CD4-positive, alpha-beta T cell (primary cell): ENCODE data around the gene CTNNA3. TPM values are rescaled to one million over a fixed set of nuclear protein-coding genes. Genes with fewer than 3 reads are reported as not detected.

Experiments used
- ATAC-seq: fragments of 200-7000 bp; cut with Tn5 transposase; one replicate; pipeline ENCODE4 v1.10.0; 2022; ENCODE audit warnings: mild to moderate bottlenecking; ENCODE audit not compliant: poor library complexity
- CTCF ChIA-PET: fragments of 350-600 bp; sonication (Branson Sonifier 250); formaldehyde crosslinking; loops from one replicate; lab custom pipeline; 2021; ENCODE audit warnings: antibody characterized with exemption, inconsistent platforms; lab: Charles Lee
- POLR2A ChIA-PET: fragments of 350-600 bp; sonication (Branson Sonifier 250); formaldehyde crosslinking; loops from one replicate; lab custom pipeline; 2021; ENCODE audit warnings: antibody characterized with exemption, inconsistent platforms; lab: Charles Lee
- DNase-seq, 14 experiments: peaks; one replicate each; pipeline ENCODE4 v3.0.0-alpha.2; 2013 to 2020; ENCODE audit warnings: mixed read lengths in 2 of 14
- H3K27ac ChIP-seq, 2 donors: one replicate each; pipeline versions ENCODE4 v1.5.1 to v1.7.0; 2013; ENCODE audit warnings: low read length in 2 of 2, low read depth in 1 of 2, mild to moderate bottlenecking in 1 of 2
- H3K27me3 ChIP-seq, 2 experiments: 1 replicate in 1 of 2; 2 replicates in 1 of 2; pipeline versions ENCODE4 v1.6.1 to v1.7.0; 2013; ENCODE audit warnings: low read length in 2 of 2, control low read depth in 1 of 2, mild to moderate bottlenecking in 1 of 2, moderate library complexity in 1 of 2; ENCODE audit not compliant: insufficient read depth in 2 of 2, control insufficient read depth in 1 of 2
- H3K36me3 ChIP-seq: one replicate; pipeline ENCODE4 v1.6.1; 2013; ENCODE audit warnings: low read length, control low read depth; ENCODE audit not compliant: insufficient read depth
- H3K4me1 ChIP-seq: one replicate; pipeline ENCODE4 v1.6.1; 2013; ENCODE audit warnings: low read length, control low read depth; ENCODE audit not compliant: insufficient read depth
- H3K4me3 ChIP-seq: one replicate; pipeline ENCODE4 v1.5.1; 2013; ENCODE audit warnings: mild to moderate bottlenecking, low read length, moderate library complexity
- H3K9me3 ChIP-seq, 2 experiments: 1 replicate in 1 of 2; 2 replicates in 1 of 2; pipeline versions ENCODE4 v1.6.1 to v1.7.0; 2013; ENCODE audit warnings: low read length in 2 of 2, mild to moderate bottlenecking in 2 of 2, control low read depth in 1 of 2, moderate library complexity in 1 of 2; ENCODE audit not compliant: control insufficient read depth in 1 of 2, insufficient read depth in 1 of 2
- H3K27ac Mint-ChIP-seq: one replicate; pipeline ENCODE4 v1.8.0; 2020; ENCODE audit warnings: mixed read lengths
- H3K27me3 Mint-ChIP-seq: one replicate; pipeline ENCODE4 v1.8.0; 2021; ENCODE audit warnings: mixed read lengths
- H3K36me3 Mint-ChIP-seq: one replicate; pipeline ENCODE4 v1.8.0; 2021; ENCODE audit warnings: low read depth, mixed read lengths
- H3K4me1 Mint-ChIP-seq: one replicate; pipeline ENCODE4 v1.8.0; 2021; ENCODE audit warnings: low read depth, mixed read lengths
- H3K4me3 Mint-ChIP-seq: one replicate; pipeline ENCODE4 v1.8.0; 2020; ENCODE audit warnings: mild to moderate bottlenecking, mixed read lengths
- H3K9me3 Mint-ChIP-seq: one replicate; pipeline ENCODE4 v1.8.0; 2020; ENCODE audit warnings: mixed read lengths
- CTCF ChIP-seq: fragments of 200-600 bp; IDR thresholded peaks from one replicate; pipeline ENCODE4 v1.8.0; 2022; ENCODE audit warnings: antibody characterized with exemption, mild to moderate bottlenecking
- intact Hi-C, 2 experiments: fragments of 100-400 bp; cut with DNase I in 1 of 2; cut with micrococcal nuclease in 1 of 2; formaldehyde crosslinking; loops; one replicate each; pipeline versions ENCODE4 v1.15.1 to v1.9.0; 2023 to 2025; cut with DNase I, micrococcal nuclease
- total RNA-seq, 174 experiments: library from RNA in 2 of 174; stranded (reverse) in 2 of 174; gene quantifications; one replicate each; pipeline ENCODE4 v1.2.3 and lab custom pipeline; 2021 to 2026

The CTNNA3 gene
- total RNA-seq, 2 experiments from 2014 or later = 0.80 TPM; not detected in 1

GRCh38 chr10:67622984-67623383 lies 73.0 kb downstream of the CTNNA3 start:
- Histone ChIP-seq H3K36me3 (no peaks in the 10 kb centered on the region), H3K27ac (no peak overlapping the region), H3K9me3 (peaks cover 0 to 3% of the 10 kb centered on the region in 2 experiments), H3K4me1 (no peaks in the 10 kb centered on the region), H3K27me3 (no peaks in the 10 kb centered on the region), H3K4me3 (no peak overlapping the region)
- Mint-ChIP-seq H3K27me3 (peaks cover 9% of the 10 kb centered on the region), H3K4me3 (no peak overlapping the region), H3K9me3 (peaks cover 2% of the 10 kb centered on the region), H3K36me3 (no peaks in the 10 kb centered on the region), H3K4me1 (no peaks in the 10 kb centered on the region), H3K27ac (no peak overlapping the region)
- ChIA-PET CTCF (no interaction called here), POLR2A (no interaction called here)
- intact Hi-C loops = no loop called here
- no peak for TF ChIP-seq CTCF
- DNase-seq (no peak), ATAC-seq (no peak)

- CTCF ChIA-PET = no interaction called here
- Histone ChIP-seq H3K36me3 (no peaks in the 10 kb centered on the region), H3K27ac (no peak overlapping the region), H3K4me1 (no peaks in the 10 kb centered on the region), H3K9me3 (peaks cover 0 to 3% of the 10 kb centered on the region in 2 experiments), H3K4me3 (no peak overlapping the region), H3K27me3 (no peaks in the 10 kb centered on the region)
- intact Hi-C loops = no loop called here
- POLR2A ChIA-PET = no interaction called here
- Mint-ChIP-seq H3K4me1 (no peaks in the 10 kb centered on the region), H3K36me3 (no peaks in the 10 kb centered on the region), H3K27ac (no peak overlapping the region), H3K27me3 (peaks cover 9% of the 10 kb centered on the region), H3K9me3 (peaks cover 2% of the 10 kb centered on the region), H3K4me3 (no peak overlapping the region)
- DNase-seq = no peak
- no peak for ATAC-seq
- no peak for TF ChIP-seq CTCF
Measured at GRCh38 chr10:67622511-67622910, 73.5 kb downstream of the CTNNA3 start.

GRCh38 chr10:67621834-67622233 lies 74.2 kb downstream of the CTNNA3 start:
- POLR2A ChIA-PET = no interaction called here
- H3K36me3 Mint-ChIP-seq = no peaks in the 10 kb centered on the region
- no peak for ATAC-seq

More at GRCh38 chr10:67621834-67622233, 74.2 kb downstream of the CTNNA3 start:
- TF ChIP-seq CTCF = no peak
- peaks cover 9% of the 10 kb centered on the region for H3K27me3 Mint-ChIP-seq
- H3K4me1 Mint-ChIP-seq = no peaks in the 10 kb centered on the region
- H3K4me1 ChIP-seq = no peaks in the 10 kb centered on the region
- no peaks in the 10 kb centered on the region for H3K9me3 ChIP-seq
- H3K27me3 ChIP-seq = no peaks in the 10 kb centered on the region
- DNase-seq = no peak
- intact Hi-C loops = no loop called here
- H3K4me3 ChIP-seq = no peak overlapping the region
- CTCF ChIA-PET = no interaction called here
- H3K36me3 ChIP-seq = no peaks in the 10 kb centered on the region
- H3K27ac ChIP-seq = no peak overlapping the region
- peaks cover 2% of the 10 kb centered on the region for H3K9me3 Mint-ChIP-seq
- H3K4me3 Mint-ChIP-seq = no peak overlapping the region
- no peak overlapping the region for H3K27ac Mint-ChIP-seq
